H1 (cell line): ENCODE results near the gene CDYL2. TPM values are rescaled to one million over a fixed set of nuclear protein-coding genes. Genes with fewer than 3 reads are reported as not detected.
A peak's percentile ranks its signal among the peaks of the same experiment; 100 is the strongest.

Source experiments
- polyA plus RNA-seq, 7 experiments: library from polyadenylated mRNA; depleted of rRNA in 3 of 7; stranded (reverse) in 5 of 7; unstranded in 2 of 7; fragments of >200 nt in 5 of 7; fragments of 200-250 nt in 2 of 7; gene quantifications; 1 replicate in 5 of 7; 2 replicates in 1 of 7; 4 replicates in 1 of 7; pipeline versions ENCODE4 v1.2.1 to v1.2.3, GENCODE V29; 2011 to 2013; ENCODE audit warnings: missing spikeins in 2 of 7, mixed read lengths in 2 of 7
- total RNA-seq: library from RNA; stranded (reverse); fragmentation: NEBNext Ultra II Directional; extraction: Animal tissue kit (Norgen Biotek cat#: 25700); gene quantifications from 2 replicates; pipeline ENCODE4 v1.2.1, GENCODE V29; 2021
- TF ChIP-seq, protein P1 (sequence below), 3 experiments: IDR thresholded peaks; 1 replicate in 2 of 3; 2 replicates in 1 of 3; pipeline versions ENCODE4 v1.5.1 to v1.6.1; 2011; ENCODE audit warnings: low read length in 3 of 3, mild to moderate bottlenecking in 3 of 3, inconsistent platforms in 2 of 3, low read depth in 1 of 3, moderate library complexity in 1 of 3; ENCODE audit not compliant: insufficient read depth in 1 of 3; ENCODE audit errors: control extremely low read depth in 1 of 3

The CDYL2 gene
- total and polyA plus RNA-seq, 2 of the 8 experiments (the other 6 are each of a cell fraction or from before 2014, with no cell fraction given) = 0.33 to 5.3 TPM

DNA sequence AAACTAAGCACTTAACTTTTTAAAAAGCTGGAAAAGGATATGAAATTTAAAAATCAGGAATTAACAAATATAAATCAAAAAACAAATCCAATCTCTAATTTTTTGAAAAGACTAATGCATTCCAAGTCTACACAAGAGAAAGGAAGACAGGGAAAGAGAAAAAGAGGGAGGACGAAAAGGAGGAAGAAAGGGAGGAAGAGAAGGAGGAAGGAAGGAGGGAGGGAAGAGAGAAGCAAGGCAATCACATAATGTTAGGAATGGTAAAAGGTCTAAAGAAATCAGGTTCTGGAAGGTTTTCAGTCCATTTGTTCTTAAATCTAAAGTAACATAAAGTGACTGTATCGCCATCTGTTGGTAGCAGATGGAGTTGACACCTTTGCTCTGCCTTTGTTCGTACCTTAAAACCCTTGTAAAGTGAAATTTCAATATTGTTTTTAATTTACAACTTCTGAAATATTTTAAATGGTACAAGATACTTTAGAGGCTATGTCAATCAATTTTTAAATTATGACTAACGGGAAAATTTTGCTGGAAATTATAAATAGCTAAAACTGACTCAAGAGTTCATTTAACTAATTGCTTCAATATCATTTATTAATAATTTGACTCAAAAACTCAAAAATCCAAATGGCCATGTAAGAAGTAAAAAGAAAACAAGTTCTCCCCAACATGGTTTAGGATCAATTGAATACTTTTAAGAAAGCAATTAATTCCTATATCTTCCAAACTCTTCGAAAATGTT lies 20.4 kb upstream of the CDYL2 start (continued):
- TF ChIP-seq, protein P1, sequence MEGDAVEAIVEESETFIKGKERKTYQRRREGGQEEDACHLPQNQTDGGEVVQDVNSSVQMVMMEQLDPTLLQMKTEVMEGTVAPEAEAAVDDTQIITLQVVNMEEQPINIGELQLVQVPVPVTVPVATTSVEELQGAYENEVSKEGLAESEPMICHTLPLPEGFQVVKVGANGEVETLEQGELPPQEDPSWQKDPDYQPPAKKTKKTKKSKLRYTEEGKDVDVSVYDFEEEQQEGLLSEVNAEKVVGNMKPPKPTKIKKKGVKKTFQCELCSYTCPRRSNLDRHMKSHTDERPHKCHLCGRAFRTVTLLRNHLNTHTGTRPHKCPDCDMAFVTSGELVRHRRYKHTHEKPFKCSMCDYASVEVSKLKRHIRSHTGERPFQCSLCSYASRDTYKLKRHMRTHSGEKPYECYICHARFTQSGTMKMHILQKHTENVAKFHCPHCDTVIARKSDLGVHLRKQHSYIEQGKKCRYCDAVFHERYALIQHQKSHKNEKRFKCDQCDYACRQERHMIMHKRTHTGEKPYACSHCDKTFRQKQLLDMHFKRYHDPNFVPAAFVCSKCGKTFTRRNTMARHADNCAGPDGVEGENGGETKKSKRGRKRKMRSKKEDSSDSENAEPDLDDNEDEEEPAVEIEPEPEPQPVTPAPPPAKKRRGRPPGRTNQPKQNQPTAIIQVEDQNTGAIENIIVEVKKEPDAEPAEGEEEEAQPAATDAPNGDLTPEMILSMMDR (IDR thresholded peaks at IDR 0.05; ENCODE audit: control extremely low read depth in 1 of 3, insufficient read depth in 1 of 3, low read depth in 1 of 3, low read length in 3 of 3) = peak in 2 of 3 experiments; percentile 31 to 64; a peak in 2 of 4 replicates
